ENCODE results near the gene TMEM130.
A peak's percentile ranks its signal among the peaks of the same experiment; 100 is the strongest.

The TMEM130 gene, protein sequence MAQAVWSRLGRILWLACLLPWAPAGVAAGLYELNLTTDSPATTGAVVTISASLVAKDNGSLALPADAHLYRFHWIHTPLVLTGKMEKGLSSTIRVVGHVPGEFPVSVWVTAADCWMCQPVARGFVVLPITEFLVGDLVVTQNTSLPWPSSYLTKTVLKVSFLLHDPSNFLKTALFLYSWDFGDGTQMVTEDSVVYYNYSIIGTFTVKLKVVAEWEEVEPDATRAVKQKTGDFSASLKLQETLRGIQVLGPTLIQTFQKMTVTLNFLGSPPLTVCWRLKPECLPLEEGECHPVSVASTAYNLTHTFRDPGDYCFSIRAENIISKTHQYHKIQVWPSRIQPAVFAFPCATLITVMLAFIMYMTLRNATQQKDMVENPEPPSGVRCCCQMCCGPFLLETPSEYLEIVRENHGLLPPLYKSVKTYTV

DNA sequence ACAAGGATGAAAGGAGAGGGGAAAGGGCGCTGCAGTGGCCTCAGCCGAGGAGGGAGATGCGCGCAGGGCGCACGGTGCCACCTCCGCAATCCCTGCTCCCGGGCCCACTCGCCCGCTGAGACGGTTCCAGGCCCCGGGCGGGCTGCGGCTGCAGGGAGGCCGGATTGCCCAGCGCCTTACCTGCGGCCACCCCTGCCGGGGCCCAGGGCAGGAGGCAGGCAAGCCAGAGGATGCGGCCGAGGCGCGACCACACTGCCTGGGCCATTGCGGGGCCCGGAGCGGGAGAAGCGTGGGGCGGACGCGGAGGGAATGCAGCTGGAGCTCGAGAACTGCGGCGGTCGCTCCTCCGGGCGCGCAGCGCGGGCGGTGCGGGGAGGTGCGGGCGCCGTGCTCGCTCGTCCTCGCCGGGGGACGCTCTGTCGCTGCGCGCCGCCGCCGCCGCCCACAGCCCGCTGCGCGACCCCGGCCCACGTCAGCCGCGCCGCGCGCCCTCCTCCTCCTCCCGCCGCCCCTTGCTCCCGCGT is at the start of gene TMEM130:
Gene TMEM130, minus strand, starts transcription at position 418 of the 524 bp plus-strand sequence. Its CDS starts 153 bp downstream, at position 265.
- DNase-seq: no peak

DNA sequence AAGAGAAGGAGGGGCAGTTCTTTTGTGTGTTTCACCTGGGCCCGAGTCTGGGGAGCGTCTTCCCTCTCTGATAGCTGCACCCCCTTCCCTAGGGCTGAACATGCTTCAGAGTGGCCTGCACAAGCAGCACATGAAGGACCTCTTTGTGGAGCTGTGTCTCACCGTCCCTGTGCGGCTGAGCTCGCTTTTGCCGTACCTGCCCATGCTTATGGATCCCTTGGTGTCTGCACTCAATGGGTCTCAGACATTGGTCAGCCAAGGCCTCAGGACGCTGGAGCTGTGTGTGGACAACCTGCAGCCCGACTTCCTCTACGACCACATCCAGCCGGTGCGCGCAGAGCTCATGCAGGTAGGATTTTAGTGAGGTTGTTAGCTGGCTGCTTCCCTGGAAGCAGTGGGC is 47.5 kb upstream of the TMEM130 start:
- DNase-seq: no peak

DNA sequence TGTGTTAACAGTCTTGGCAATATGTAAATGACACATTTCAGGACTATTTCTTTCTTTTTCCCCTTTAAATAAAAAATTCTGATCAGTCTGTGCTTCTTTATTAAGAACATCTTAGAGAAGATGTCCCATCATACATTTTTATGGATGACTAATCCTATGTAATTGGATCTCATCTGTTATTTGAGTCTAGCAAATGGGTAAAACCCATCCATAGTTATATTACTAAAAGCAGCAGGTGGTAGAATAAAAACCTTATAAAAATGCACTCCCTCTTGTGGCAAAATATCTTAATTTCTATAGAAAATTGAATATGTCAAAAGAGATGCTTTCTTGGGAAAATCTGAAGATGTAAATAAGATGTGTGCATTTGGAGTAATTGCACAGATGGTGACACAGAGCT is 43.8 kb upstream of the TMEM130 start:
- DNase-seq: no peak

DNA sequence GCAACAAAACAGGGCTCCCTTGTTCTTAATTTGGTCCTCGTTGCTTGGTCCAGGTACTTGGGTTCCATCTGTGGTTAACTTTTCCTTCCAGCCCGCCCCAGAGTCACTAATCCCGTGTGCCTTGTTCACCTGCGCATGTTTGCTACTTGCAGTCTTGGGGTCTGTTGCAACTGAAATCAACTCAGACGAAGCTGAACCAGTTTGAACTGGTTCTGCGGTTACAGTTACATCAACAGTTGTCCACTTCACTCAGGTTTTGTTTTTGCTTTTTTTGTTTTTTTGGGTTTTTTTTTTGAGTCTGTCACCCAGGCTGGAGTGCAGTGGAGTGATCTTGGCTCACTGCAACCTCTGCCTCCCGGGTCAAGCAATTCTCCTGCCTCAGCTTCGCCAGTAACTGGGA is 43.2 kb upstream of the TMEM130 start:
- DNase-seq: peak; percentile 6

DNA sequence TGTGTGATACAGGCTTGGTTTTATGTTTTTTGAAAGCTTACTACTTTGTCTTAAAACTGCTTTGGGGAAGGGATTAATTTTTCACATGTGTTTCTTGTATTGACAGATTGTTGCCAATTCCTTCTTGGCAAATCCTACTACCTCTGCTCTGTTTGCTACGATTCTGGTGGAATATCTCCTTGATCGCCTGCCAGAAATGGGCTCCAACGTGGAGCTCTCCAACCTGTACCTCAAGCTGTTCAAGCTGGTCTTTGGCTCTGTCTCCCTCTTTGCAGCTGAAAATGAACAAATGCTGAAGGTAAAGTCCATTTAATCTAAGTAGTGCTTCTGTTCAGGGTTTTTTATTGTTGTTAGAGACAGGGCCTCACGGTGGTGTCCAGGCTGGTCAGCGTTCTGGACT is 42.1 kb upstream of the TMEM130 start:
- DNase-seq: no peak

- DNase-seq: no peak
Observed at GRCh38 chr7:98910427-98910826, 40.6 kb upstream of the TMEM130 start.

DNA sequence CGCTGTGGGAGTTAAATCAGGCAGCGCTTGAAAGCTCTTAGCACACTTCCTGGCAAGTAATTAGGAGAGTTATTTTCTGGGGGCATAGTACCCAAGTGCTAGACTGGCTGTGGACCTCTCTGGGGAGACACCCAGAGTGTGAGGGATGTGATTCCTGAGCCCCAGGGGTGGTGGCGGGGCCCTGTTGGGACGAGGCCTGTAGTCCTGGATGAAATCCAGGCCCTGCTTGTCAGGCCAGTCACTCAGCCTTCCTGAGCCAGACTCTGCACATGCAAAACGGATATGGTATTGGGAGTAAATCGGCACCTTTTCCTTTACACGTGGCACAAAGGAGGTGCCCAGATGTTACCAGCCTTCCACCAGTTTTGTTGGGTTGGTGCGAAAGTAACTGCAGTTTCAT is 39.7 kb upstream of the TMEM130 start:
- no peak for DNase-seq

DNA sequence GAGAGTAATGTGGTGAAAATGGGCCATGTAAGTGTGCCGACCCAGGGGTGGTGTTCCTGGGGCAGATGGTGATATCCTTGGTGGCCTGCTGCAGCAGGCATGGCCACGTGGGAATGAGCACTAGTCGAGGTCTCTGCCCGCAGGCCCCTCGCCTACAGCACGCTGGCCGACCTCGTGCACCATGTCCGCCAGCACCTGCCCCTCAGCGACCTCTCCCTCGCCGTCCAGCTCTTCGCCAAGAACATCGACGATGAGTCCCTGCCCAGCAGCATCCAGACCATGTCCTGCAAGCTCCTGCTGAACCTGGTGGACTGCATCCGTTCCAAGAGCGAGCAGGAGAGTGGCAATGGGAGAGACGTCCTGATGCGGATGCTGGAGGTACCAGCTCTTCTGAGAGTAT is 38.8 kb upstream of the TMEM130 start:
- no peak for DNase-seq

GRCh38 chr7:98907570-98907969 is 37.8 kb upstream of the TMEM130 start:
- no peak for DNase-seq

DNA sequence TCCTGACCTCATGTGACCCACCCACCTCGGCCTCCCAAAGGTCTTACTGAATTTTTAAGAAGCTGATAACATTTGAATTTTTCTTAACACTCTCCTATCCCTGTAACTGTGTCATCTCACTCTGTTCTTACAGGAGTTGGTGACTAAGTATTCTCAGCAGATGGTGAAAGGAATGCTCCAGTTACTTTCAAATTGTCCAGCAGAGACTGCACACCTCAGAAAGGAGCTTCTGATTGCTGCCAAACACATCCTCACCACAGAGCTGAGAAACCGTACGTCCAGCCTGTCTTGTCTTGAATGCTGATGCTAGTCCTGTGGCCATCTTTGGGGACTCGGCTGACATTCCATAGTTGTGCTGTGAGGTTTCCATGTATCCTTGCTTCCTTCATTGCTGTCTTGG is 33.4 kb upstream of the TMEM130 start:
- DNase-seq: no peak

DNA sequence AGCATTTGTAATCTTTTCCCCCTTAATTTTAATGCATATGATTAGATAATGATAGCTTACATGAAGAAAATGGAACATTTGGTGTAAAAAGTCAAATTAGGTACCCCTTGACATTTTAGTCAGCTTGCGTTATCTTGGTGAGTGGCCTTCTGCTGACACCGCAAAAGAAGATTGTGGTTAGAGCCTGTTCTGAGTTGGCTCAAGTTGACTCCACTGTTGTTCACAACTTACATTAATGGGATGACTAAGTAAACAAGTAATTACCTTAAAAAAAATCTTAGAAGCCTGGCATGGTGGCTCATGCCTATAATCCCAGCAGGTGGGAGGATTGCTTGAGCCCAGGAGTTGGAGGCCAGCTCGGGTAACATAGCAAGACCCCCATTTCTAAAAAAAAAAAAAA is 32.7 kb upstream of the TMEM130 start:
- DNase-seq: no peak

GRCh38 chr7:98900815-98901214 is 31.0 kb upstream of the TMEM130 start:
- no peak for DNase-seq

- DNase-seq: no peak
Observed at GRCh38 chr7:98899816-98900215, 30.0 kb upstream of the TMEM130 start.

GRCh38 chr7:98892609-98893008 is 22.8 kb upstream of the TMEM130 start:
- DNase-seq: no peak

GRCh38 chr7:98887038-98887437 is 17.2 kb upstream of the TMEM130 start:
- no peak for DNase-seq

DNA sequence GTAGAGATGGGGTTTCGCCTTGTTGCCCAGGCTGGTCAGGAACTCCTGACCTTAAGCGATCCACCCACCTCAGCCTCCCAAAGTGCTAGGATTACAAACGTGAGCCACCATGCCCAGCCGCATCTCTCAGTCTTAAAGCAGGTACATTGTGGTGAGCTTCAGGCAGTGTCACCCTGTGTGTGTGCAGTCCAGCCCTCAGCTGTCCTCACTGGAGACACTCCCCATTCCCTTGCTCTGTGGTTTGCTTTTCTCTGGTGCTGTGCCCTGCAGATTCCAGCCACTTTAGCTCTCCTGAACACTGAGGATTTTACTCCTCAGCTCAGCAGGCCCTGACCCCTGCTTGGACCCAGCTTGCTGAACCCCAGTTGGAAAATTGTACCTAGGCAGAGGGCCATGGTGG is 14.6 kb upstream of the TMEM130 start:
- DNase-seq: no peak

GRCh38 chr7:98881561-98882315 is 11.9 kb upstream of the TMEM130 start:
- DNase-seq: no peak

DNA sequence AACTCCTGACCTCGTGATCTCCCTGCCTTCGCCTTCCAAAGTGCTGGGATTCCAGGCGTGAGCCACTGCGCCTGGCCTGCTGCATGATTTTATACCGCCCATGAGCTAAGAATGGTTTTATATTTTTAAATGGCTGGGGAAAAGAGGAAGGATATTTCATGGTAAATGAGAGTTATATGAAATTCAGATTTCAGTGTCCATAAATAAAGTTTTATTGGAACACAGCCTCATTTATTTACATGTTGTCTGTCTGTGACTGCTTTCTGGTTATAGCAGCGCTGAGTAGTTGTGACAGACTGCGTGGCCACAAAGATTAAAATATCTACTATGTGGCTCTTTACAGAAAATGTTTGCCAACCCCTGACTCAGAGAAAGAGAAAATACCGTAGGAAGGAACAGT is 10.7 kb upstream of the TMEM130 start:
- DNase-seq: no peak

DNA sequence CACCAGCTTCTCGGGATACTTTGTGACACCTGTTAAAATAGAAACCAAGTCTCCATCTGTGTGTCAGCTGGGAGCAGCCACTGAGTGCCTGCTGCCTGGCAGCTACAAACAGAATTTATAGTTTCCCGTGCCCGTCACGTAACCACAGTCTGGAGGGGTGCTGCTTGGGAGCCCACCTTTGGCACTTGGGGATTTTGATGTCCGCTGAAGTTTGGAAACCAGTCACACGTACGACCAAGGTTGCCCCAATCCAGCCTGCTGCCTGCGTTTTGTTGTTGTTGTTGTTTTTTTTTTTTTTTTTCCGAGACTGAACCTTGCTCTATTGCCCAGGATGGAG is 10.1 kb upstream of the TMEM130 start:
- DNase-seq: no peak

GRCh38 chr7:98879198-98879978 is 9.6 kb upstream of the TMEM130 start:
- no peak for DNase-seq

DNA sequence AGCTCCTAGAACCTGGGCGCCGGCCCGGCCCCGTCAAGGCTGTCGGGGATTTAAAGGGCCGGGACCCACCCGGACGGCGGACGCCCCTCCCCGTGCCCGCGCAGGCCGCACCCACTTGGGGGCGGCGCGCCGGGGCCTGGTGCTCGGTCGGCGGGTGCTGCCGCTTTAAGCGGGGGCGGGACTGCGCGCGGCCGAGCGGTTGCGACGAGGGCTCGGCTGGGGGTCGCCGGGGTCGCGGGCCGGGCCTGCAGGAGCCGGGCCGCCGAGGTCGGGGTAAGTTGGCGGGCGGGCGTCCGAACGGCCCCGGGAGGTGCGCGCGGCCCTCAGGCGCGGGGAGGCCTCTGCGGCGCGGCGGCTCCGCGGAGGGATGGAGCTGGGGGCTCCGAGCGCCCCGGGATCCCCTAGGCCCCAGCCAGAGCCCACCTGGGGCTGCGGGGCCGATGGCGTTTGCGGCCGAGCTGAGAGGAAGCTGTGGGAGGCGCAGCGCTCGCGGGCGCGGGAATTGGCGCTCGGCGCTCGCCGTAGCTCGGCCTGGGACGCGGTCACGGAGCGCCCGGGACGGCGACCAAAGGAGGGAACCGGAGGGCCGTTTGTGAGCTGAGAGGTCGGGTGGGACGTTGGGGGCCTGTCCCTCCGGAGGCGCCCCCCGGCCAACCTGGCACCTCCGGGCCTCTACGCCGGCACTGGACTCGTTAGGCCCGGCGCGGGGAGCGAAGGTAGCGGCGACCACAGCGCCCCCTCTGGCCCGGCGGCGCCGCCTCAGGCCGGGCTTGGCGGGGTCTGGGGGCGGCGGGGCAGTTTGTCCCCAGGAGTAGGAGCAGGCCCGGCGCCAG is 8.8 kb upstream of the TMEM130 start, which contains the start of gene TRRAP:
Gene TRRAP, plus strand, starts transcription at position 168 of the 833 bp plus-strand sequence. CDS start 2,619 bp downstream, outside the sequence.
- DNase-seq: peak; percentile 65

DNA sequence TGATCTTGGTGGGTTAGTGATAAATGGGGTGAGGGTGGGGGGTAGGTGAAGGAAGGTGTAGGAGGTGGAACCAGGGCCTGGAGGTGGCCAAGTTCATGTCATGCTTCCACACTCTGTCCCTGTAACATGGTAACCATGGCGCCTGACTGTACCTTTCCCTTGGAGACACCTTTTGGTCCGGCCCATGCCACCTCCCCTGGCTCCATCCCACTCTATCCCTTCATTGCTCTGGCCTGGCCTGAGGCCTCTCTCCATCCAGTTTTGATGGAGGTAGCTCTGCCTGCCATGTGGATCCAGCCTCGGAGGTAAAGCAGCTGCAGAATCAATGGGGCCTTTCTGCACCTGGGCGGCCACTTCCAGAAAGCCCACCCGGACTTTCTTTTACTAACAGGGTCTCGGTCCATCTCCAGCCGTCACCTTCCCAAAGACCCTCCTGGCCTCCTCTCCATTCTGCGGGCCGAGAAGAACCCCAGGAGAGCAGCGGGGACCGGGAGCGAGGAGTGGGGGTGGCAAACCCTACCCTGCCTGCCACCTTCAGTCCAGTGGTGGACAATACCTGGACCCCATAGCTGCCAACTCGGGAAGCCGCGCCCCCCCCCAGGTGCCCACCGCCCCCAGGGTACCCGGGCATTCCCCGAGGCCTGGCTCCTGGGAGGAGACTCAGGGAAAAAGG is 8.0 kb upstream of the TMEM130 start:
- no peak for DNase-seq
